Activated CD4-positive, alpha-beta T cell treated with anti-CD3 and anti-CD28 coated beads, Interleukin-2, amount 50 U/mL, for 1 hour (primary cell): Measurements from ENCODE around the gene VTI1B.
"Not testable (repeated sequence)": the region's sequence is repeated elsewhere in the genome, so short reads cannot be mapped to it uniquely, and the experiment has no call there.

Source experiments
- DNase-seq: peaks from one replicate; pipeline ENCODE4 v3.0.0-alpha.2; 2020

VTI1B gene

DNA sequence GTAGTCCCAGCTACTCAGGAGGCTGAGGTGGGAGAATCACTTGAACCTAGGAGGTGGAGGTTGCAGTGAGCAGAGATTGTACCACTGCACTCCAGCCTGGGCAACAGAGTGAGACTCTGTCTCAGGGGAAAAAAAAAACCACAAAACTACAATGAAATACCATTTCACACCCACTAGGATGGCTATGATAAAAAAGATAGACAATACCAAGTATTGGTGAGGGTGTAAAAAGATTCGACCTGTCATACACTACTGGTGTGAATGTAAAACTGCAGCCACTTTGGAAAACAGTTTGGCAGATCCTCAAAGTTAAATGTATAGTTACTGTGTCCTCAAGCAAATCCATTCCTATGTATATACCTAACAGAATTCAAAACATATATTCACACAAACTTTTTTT is 48.3 kb downstream of the VTI1B start:
- DNase-seq, result not testable (repeated sequence)

DNA sequence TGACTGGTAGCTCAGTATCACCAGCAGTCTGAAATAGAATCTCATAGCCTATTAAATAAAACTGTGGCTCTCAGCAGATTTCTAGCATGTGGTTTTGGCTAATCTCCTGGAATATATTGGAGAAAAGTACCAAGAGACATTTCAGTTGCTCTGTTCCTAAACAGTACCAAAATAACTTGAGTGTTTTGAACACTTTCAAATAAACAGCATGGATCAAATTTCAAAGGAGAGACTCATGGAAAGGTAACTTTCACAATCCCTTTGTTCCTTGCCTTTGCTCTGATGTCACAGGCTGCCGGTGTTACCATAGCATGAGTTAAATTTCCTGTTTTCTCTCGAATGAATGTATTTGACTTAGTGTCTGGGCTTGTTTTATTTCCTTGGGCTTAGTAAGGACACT is 51.3 kb downstream of the VTI1B start:
- no peak for DNase-seq

DNA sequence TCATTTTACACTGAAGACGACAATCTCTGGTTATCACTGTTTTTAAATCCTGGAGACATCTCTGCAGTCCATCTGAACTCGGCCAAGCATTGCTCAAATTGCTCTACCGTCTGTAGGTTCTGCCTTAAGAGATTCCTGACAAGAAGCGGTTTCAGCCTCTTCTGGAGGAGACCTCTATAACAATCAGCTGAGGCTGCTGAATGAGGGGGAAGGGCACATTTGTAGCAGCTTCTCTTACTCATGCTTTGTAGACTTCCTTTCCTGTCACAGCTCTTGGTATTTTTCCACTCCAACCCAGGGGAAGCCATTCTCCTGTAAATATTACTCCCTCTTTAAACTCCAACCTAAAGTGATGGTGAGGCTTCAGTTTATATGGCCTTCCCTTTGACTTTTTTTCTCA is 51.8 kb downstream of the VTI1B start:
- no peak for DNase-seq

DNA sequence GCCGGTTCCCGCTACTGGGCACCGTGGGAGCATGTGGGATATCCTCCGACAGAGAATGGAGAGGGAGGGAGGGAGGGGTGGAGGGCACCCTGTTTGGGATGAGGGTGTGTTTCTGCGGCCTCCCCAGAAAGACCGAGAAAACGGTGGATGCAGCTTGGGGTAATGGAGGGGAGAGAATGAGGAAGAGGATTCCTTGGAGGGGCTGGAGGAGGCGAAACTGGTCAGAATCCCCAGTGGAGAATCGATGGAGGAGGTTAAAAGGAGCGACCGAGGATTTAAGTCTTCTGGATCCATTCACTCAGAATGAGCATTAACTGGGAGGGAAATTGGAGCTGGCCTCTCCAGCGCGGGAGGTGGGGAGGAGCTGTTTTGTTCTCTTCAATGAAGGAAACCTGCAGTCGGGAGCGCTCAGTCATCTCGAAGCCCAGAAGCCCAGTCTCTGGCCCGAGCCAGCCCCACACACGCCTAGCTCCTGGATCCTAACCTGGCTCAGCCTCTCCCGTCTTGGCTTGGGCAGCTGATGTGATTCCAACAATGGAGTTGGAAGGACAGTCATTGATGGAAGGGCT is 54.1 kb downstream of the VTI1B start:
- no peak for DNase-seq

DNA sequence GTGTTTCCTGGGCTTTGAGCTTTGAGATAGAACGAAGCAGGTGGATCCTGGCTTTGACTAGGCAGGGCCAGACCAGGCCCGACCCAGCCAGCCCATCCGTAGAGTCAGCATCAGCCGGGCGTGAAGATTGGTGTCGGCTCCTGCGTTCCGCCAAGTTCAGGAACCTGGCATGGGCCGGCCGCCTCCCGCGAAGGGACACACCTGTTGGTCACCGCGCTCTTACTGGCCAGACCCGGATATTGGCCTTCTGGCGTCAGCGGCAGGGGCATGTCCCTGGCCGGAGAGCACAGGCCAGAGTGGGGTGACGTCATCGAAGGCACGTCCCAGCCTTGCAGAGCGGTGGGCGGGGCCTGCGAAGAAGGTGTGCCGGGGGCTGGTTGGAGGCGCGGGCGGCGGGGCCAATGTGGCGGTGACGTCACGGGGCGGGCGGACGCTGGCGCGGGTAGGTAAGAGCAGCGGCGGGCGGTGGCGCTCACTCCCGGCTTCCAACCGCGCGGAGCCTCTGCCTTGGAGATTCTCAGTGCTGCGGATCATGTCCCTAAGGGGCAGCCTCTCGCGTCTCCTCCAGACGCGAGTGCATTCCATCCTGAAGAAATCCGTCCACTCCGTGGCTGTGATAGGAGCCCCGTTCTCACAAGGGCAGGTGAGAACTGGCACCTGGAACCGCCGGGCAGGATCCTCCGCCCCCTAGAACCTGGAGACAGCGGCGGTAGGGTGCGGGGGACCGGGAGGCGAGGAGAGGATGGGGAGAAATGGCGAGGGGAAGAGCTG is 54.8 kb downstream of the VTI1B start, which contains the start of gene ARG2:
ARG2 (plus strand) TSS at position 475 of the 771 bp plus-strand sequence; CDS start at position 533, 58 bp downstream.
- DNase-seq, result peak; percentile 99

DNA sequence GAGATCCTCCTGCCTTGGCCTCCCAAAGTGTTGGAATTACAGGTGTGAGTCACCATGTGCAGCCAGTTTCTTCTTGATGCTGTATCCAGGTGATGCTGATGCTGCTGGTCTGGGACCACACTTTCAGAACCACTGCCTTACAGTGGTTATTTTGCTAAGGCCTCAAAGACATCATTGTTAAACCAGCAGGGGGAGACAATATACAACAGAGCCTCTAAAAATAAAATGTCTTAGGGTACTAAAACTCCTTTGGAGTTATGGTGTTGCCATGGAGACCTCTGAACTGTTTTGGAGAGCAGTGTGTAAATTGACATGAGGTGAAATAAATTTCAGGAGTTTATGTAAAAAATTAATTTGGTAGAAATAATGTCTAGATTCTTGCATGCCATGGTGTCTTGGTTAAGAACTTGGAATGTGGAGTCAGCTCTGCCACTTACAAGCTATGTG is 55.8 kb downstream of the VTI1B start:
- peak; percentile 14 for DNase-seq

DNA sequence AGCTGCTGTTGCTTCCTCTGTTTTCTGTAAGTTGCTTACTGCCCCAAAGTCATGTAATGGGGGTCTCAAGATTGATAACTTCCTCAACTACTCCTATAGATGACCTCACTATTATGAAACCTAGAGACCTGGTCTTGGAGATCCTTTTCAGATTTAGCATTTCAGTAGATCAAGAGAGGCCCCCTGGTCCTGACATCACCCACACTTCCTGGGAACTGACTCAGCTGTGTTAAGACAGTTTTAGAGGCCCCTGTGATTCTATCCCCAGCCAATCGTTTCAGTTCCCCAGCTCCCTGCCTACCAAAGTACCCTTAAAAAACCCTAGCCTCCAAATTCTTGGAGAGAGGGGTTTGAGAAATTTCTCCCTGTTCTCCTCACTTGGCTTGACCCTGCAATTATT is 63.9 kb downstream of the VTI1B start:
- no peak for DNase-seq

DNA sequence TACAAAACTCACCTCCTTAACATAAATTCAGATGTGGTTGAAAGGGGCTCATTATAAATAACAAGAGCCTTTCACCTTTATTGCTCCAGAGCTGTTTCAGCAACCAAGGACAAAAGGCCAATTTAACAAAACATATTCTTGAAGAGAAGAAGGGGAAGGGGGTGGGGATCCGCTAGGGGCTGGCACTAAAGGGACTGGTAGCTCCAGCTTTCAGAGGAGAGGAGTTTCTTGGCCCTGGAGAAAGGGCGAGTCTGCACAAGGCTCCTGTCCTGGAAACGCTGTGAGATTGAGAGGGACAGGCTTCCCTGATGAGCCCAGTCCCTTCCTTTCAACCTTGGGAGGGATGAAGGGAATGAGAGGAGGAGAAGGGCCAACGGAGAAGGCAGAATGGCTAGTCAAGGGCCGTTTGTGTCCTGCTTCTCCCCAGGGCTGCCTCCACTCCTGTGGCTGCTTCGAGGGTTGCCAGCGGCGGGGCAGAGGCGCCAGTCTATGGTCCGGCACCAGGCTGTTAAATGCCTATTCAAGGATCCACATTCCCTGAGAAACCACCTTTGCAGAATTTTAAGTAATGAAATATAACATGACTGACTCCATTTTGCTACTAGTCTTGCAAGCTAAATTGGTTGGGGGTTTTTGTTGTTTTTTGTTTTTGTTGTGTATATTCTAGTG is 64.7 kb downstream of the VTI1B start:
- no peak for DNase-seq

DNA sequence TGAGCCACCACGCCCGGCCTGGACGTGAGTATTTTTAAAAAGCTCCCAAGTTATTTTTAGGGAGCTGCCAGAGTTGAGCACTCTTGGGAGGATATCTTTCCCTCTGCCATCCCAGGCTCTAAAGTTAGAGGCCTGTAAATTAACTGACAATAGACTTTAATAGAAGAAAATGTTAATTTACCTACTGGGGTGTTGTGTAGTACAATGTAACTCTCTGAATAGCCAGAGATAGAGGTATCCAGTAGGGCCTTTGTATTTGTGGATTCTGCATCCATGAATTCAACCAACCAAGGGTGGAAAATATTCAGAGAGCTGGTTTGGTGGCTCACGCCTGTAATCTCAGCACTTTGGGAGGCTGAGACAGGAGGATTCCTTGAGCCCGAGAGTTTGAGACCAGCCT is 66.8 kb downstream of the VTI1B start:
- no peak for DNase-seq

DNA sequence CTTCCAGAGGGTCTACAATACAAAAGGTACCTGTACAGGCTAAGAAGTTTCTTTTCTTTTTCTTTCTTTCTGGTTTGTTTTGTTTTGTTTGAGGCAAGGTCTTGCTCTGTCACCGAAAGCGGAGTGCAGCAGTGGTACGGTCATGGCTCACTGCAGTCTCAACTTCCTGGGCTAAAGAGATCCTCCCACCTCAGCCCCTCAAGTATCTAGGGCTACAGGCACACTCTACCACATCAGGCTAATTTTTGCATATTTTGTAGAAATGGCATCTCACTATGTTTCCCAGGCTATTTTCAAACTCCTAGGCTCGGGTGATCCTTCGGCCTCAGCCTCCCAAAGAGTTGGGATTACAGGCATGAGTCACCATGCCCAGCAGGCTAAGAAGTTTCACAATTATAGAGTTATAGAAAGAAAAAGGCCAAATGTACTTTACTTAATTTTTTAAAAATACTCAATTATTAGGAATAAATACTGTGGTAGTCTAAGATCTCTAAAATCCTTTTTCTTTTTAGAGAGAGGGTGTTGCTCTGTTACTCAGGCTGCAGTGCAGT is 71.4 kb downstream of the VTI1B start:
- no peak for DNase-seq

DNA sequence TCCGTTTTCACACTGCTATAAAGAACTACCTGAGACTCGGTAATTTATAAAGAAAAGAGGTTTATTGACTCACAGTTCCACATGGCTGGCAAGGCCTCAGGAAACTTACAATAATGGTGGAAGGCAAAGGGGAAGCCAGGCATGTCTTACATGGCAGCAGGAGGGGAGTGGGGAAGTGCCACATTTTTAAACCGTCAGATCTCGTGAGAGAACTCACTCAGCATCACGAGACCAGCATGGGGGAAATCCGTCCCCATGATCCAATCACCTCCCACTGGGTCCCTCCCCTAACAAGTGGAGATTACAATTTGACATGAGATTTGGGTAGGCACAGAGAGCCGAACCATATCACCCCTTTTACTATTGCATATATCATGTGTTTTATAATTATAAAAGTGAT is 72.4 kb downstream of the VTI1B start:
- no peak for DNase-seq

DNA sequence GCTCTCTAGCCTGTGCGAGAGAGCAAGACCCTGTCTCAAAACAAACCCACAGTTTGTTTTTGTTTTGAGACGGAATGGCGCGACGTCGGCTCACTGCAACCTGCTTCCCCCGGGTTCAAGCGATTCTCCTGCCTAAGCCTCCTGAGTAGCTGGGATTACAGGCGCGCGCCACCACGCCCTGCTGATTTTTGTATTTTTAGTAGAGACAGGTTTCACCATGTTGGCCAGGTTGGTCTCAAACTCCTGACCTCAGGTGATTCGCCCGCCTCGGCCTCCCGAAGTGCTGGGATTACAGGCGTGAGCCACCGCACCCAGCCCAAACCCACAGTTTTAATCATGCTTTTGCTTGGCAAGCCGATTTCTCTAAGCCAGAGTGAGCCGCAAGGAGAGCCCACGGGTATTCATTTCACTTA is 73.9 kb downstream of the VTI1B start:
- DNase-seq, result not testable (repeated sequence)

DNA sequence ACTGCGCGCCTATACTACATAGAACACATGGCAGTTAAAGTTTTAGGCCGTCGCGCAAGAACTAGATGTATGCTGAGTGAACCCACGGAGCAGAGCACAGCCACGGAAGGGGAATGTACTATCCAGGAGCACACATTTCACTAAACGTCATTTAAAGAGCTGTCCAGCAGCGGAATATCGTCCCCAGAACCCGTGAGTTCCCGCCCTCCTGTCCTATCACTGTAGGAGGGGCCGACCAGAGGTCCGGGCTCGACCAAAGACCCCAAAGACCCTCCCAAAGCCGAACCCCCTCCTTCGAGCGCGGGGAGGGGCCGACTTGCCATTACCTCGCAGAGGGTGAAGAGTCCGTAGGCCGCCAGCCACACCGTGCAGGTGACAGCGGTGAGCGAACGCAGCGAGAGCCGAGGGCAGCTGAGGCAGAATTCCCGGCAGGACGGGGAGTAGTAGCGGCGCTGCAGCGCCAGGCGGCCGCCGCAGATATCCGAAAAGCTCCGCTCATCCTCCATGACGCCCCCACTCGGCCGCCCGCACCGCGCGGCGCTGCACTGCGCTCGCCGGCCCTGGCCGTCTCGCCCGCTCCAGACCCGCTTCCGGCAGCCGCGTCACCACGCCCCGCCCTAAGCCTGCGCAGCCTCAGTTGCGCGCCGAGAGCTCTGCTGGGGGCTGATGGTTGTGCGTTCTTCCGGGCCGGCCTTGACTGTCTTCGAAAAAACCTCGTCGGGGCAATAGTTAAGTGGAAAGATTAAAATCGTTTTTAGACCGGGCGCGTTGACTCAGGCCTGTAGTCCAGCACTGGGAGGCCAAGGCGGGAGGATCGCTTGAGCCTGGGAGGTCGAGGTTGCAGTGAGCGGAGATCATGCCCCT is 74.5 kb downstream of the VTI1B start, which contains the start of gene PIGH:
PIGH (minus strand) TSS at position 571 of the 864 bp plus-strand sequence; CDS start at position 506, 65 bp downstream.
- DNase-seq, result peak; percentile 93
